Gastrocnemius medialis (tissue), 4 donors: Measurements from ENCODE around the gene ART4. TPM values are rescaled to one million over a fixed set of nuclear protein-coding genes. Genes with fewer than 3 reads are reported as not detected.

ENCODE experiments used
- ATAC-seq, 2 donors: fragments of 150-250 bp; one replicate each; pipeline ENCODE4 v1.9.1; 2016
- DNase-seq, 2 donors: peaks; one replicate each; pipeline ENCODE4 v3.0.0-alpha.2; 2019
- H3K27ac ChIP-seq, 4 donors: fragments of 200-600 bp; sonication (generic); 1 replicate in 1 of 4; 2 replicates in 3 of 4; pipeline ENCODE4 v1.5.1; 2016 to 2018; ENCODE audit warnings: mild to moderate bottlenecking in 2 of 4, moderate library complexity in 1 of 4
- H3K27me3 ChIP-seq, 3 donors: fragments of 200-600 bp; sonication (generic) in 2 of 3; 1 replicate in 1 of 3; 2 replicates in 2 of 3; pipeline versions ENCODE4 v1.5.1 to v1.6.0; 2016 to 2019; ENCODE audit warnings: mild to moderate bottlenecking in 1 of 3, moderate library complexity in 1 of 3
- H3K36me3 ChIP-seq, 2 donors: fragments of 200-600 bp; sonication (generic) in 1 of 2; one replicate each; pipeline ENCODE4 v1.5.1; 2017 to 2018
- H3K4me1 ChIP-seq, 2 donors: fragments of 200-600 bp; sonication (generic) in 1 of 2; one replicate each; pipeline ENCODE4 v1.5.1; 2016 to 2017; ENCODE audit warnings: mild to moderate bottlenecking in 2 of 2
- H3K4me3 ChIP-seq, 4 donors: fragments of 200-600 bp; sonication (generic) in 3 of 4; 1 replicate in 1 of 4; 2 replicates in 3 of 4; pipeline ENCODE4 v1.5.1; 2016 to 2019; ENCODE audit warnings: mild to moderate bottlenecking in 2 of 4
- H3K9me3 ChIP-seq, 3 donors: fragments of 200-600 bp; sonication (generic) in 2 of 3; 1 replicate in 1 of 3; 2 replicates in 2 of 3; pipeline ENCODE4 v1.5.1; 2016 to 2019
- CTCF ChIP-seq, 5 experiments: fragments of 450-650 bp in 3 of 5; fragments of 200-600 bp in 2 of 5; sonication (generic) in 2 of 5; IDR thresholded peaks in 4 of 5; conservative IDR thresholded peaks in 1 of 5; 1 replicate in 4 of 5; 2 replicates in 1 of 5; pipeline ENCODE4 v1.5.1; 2016 to 2019; ENCODE audit warnings: antibody characterized with exemption in 5 of 5, mild to moderate bottlenecking in 3 of 5, moderate library complexity in 3 of 5
- POLR2A ChIP-seq, 2 donors: fragments of 450-650 bp; IDR thresholded peaks; one replicate each; pipeline ENCODE4 v1.6.1; 2017; ENCODE audit warnings: antibody characterized with exemption in 2 of 2, mild to moderate bottlenecking in 2 of 2, moderate library complexity in 2 of 2
- in situ Hi-C, 4 donors: fragments of 200-750 bp; cut with MboI; loops; one replicate each; pipeline versions ENCODE4 v1.15.0 to v1.8.0; 2017; ENCODE audit warnings: low sequenced_read_pairs in 4 of 4
- intact Hi-C: fragments of 100-400 bp; cut with DNase I; formaldehyde crosslinking; loops from one replicate; pipeline ENCODE4 v1.15.1; 2023; ENCODE audit warnings: low total_unique reads
- total RNA-seq, 4 donors: library from RNA; depleted of rRNA; stranded (reverse); fragments of >200 nt; gene quantifications; one replicate each; pipeline versions ENCODE4 v1.1.0 to v1.2.3, GENCODE V29; 2016

Gene ART4
- total RNA-seq, 4 donors from 2014 or later: 0.44 to 1.6 (median 1.3) TPM

DNA sequence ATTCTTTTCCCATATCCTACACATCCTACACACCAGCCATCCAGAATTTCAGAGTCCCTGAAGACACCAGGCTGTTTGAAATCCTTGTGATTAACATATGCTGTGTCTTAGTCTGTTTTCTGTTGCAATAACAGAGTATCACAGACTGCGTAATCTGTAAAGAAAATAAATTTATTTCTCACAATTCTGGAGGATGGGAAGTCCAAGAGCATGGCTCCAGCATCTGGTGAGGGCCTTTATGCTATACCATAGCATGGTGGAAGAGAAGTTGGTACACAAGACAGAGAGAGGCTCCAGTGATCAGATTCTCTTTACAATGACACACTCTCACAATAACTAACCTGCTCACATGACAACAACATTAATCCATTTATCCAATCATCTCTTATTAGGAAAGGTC is 4.1 kb downstream of the ART4 start:
- intact Hi-C loops (no loop called here), in situ Hi-C loops (loop anchor here in 2 of 4 donors (25.0 kb wide), 2 partner anchors 398 to 423 kb away; no protein-coding TSS in a partner anchor)
- no peak for ATAC-seq
- Histone ChIP-seq H3K4me1 (peaks cover 22 to 25% of the 10 kb centered on the region in 2 donors), H3K27me3 (no peaks in the 10 kb centered on the region), H3K4me3 (no peak overlapping the region), H3K9me3 (no peaks in the 10 kb centered on the region), H3K36me3 (no peaks in the 10 kb centered on the region), H3K27ac (no peak overlapping the region)
- TF ChIP-seq CTCF (IDR thresholded peaks at IDR 0.05 in 4 of 5, conservative IDR thresholded peaks at IDR 0.05 in 1 of 5) (no peak), POLR2A (IDR thresholded peaks at IDR 0.05) (no peak)
- DNase-seq: no peak

DNA sequence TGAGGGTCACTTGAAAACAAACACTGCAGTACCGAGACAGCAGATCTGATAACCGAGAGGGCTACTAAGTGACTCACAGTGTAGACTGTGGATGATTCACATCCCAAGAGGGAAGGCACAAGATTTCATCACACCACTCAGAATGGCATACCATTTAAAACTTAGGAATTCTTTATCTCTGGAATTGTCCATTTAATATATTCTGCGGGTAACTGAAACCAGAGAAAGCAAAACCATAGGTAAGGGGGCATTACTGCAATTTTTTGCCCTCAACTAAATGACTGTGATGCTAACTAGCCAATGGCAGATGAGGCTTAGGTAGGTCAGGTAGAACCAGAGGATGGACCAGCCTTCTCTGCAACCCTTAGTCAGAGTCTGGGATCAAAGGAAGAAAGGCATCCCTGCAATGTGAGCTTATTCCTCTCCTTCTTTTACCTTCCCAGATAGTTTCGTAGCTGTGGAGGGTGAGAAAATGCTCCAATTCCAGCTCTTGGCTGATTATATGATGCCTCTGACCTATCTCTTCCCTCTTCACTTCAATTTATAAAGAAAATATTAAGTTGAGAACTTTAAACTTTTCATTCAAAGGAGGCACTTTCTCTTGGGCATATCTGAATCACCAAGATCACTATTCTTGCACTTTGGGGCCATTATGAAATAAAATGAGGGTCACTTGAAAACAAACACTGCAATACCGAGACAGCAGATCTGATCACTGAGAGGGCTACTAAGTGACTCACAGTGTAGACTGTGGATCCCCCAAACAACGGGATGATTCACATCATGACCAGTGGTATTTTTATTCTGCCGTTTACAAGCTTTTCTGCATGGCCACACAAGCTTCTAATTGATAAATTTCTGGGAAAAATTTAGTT is 6.8 kb downstream of the ART4 start:
- ATAC-seq: peak; percentile 66 to 78
- Histone ChIP-seq H3K4me3 (no peak overlapping the region), H3K9me3 (no peaks in the 10 kb centered on the region), H3K36me3 (no peaks in the 10 kb centered on the region), H3K27ac (peak overlapping the region in 1 of 4 donors; percentile 40), H3K4me1 (peaks cover 6 to 7% of the 10 kb centered on the region in 2 donors), H3K27me3 (no peaks in the 10 kb centered on the region)
- DNase-seq: no peak
- in situ Hi-C loops: loop anchor here in 2 of 4 donors (25.0 kb wide), 2 partner anchors 401 to 426 kb away; no protein-coding TSS in a partner anchor
- TF ChIP-seq CTCF (IDR thresholded peaks at IDR 0.05 in 4 of 5, conservative IDR thresholded peaks at IDR 0.05 in 1 of 5) (no peak), POLR2A (IDR thresholded peaks at IDR 0.05) (no peak)
- intact Hi-C loops: no loop called here

DNA sequence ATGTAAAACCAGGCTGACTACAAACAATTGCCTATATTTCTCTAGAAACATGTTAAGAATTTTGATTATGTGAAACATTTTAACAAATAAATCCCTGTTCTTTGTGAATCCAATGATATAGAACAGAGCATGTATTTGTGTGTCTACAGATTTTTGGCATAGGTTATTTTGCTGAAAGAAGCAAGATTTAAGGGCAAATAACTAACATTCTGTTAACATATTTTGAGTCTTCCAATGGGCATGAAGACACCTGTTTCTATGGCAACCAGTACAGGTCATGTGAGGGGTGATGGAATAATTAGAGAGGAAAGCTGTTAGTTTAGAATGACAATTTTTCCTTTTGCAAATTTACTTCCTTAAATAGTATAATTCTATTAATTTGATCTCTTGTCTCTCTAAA is 8.8 kb downstream of the ART4 start:
- TF ChIP-seq CTCF (IDR thresholded peaks at IDR 0.05 in 4 of 5, conservative IDR thresholded peaks at IDR 0.05 in 1 of 5) (no peak), POLR2A (IDR thresholded peaks at IDR 0.05) (no peak)
- in situ Hi-C loops: loop anchor here in 2 of 4 donors (25.0 kb wide), 2 partner anchors 403 to 428 kb away; no protein-coding TSS in a partner anchor
- Histone ChIP-seq H3K27me3 (no peaks in the 10 kb centered on the region), H3K9me3 (no peaks in the 10 kb centered on the region), H3K36me3 (no peaks in the 10 kb centered on the region), H3K4me3 (no peak overlapping the region), H3K27ac (peak overlapping the region in 1 of 4 donors; percentile 12), H3K4me1 (no peaks in the 10 kb centered on the region)
- ATAC-seq: no peak
- intact Hi-C loops: no loop called here
- DNase-seq: no peak

DNA sequence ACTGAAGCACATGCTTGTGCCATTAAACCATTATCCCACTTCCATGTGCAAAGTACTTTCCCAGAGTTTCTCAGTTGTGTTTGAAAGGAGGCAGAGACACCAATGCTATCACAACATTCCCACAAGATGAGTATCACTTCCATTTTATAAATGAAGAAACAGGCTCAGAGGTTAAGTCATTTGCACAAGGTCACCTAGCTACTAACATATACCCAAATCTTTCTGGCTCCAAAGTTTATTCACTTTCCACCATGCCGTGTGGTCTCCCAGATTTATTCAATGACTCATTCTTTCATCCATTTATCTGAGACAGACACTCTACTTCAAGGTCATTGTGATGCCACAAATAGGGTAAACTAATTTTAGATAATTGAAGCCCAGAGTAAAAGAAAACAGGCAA is 9.4 kb downstream of the ART4 start:
- peak in 1 of 2 donors; percentile 24 for ATAC-seq
- in situ Hi-C loops: loop anchor here in 2 of 4 donors (25.0 kb wide), 2 partner anchors 403 to 428 kb away; no protein-coding TSS in a partner anchor
- Histone ChIP-seq H3K4me3 (no peak overlapping the region), H3K27ac (peak overlapping the region in 1 of 4 donors; percentile 12), H3K27me3 (no peaks in the 10 kb centered on the region), H3K36me3 (no peaks in the 10 kb centered on the region), H3K4me1 (no peaks in the 10 kb centered on the region), H3K9me3 (no peaks in the 10 kb centered on the region)
- DNase-seq: no peak
- intact Hi-C loops: no loop called here
- no peak for TF ChIP-seq POLR2A (IDR thresholded peaks at IDR 0.05)
- TF ChIP-seq CTCF (IDR thresholded peaks at IDR 0.05 in 4 of 5, conservative IDR thresholded peaks at IDR 0.05 in 1 of 5): no peak
